ENCODE results near the gene SFPQ. TPM values are rescaled to one million over a fixed set of nuclear protein-coding genes. Genes with fewer than 3 reads are reported as not detected.

SFPQ gene
- total RNA-seq, 1 donor from 2014 or later = 81.0 TPM

DNA sequence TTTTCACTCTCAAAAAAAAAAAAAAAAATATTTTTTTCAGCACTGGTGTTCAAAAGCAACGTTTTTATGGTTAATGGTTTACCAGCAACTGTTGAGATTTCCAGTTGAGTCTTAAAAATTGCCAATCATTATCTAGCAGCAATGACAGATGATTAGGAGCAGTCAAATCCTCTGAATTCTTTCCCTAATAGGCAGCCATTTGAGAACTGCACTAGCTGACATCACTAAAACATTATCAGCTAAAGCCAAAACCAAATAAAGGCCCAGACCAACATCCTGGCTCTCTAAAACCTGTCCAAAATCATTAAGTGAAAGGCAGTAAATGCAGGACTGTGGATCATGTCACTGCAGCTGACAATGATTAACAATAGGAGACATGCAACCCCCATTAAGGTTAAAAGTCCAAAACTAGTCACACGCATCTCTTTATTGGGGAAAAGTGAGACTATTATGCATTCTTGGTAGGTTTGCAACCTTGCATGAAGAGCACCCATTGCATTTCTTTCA lies 14.0 kb downstream of the SFPQ start:
- Histone ChIP-seq H3K9me3 (replicated peaks) (no peaks in the 10 kb centered on the region), H3K27ac (replicated peaks) (no peak overlapping the region), H3K4me3 (no peak overlapping the region), H3K4me1 (peaks cover 59% of the 10 kb centered on the region), H3K27me3 (ENCODE audit: low read depth) (no peaks in the 10 kb centered on the region), H3K36me3 (peaks cover 95% of the 10 kb centered on the region)
- no peak for DNase-seq
- intact Hi-C loops (cut with micrococcal nuclease) = no loop called here
- TF ChIP-seq, protein P1, sequence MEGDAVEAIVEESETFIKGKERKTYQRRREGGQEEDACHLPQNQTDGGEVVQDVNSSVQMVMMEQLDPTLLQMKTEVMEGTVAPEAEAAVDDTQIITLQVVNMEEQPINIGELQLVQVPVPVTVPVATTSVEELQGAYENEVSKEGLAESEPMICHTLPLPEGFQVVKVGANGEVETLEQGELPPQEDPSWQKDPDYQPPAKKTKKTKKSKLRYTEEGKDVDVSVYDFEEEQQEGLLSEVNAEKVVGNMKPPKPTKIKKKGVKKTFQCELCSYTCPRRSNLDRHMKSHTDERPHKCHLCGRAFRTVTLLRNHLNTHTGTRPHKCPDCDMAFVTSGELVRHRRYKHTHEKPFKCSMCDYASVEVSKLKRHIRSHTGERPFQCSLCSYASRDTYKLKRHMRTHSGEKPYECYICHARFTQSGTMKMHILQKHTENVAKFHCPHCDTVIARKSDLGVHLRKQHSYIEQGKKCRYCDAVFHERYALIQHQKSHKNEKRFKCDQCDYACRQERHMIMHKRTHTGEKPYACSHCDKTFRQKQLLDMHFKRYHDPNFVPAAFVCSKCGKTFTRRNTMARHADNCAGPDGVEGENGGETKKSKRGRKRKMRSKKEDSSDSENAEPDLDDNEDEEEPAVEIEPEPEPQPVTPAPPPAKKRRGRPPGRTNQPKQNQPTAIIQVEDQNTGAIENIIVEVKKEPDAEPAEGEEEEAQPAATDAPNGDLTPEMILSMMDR (IDR thresholded peaks at IDR 0.05; ENCODE audit: borderline replicate concordance) = no peak

DNA sequence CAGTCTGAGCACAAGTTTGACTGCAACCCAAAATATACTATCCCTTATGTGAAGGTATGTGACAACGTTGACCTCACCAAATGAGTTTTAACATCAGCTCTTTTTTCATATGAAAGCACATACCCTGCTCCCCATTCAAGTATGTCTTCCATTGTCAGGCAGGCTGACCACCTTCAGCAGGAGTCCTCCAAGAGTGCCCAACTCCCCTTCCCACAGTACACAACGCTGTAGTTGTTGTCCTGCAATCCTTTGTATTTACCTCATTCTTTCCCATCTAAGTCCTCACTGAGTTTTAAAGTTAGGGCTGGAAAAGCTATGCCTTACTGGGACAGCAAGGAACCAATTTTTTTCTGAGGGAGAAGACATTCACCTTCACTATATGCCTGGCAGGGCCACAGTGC lies 14.7 kb downstream of the SFPQ start:
- Histone ChIP-seq H3K4me3 (no peak overlapping the region), H3K27ac (replicated peaks) (no peak overlapping the region), H3K27me3 (ENCODE audit: low read depth) (no peaks in the 10 kb centered on the region), H3K4me1 (peaks cover 53% of the 10 kb centered on the region), H3K9me3 (replicated peaks) (no peaks in the 10 kb centered on the region), H3K36me3 (peaks cover 89% of the 10 kb centered on the region)
- TF ChIP-seq, protein P1 (IDR thresholded peaks at IDR 0.05; ENCODE audit: borderline replicate concordance) = no peak
- DNase-seq = no peak
- intact Hi-C loops (cut with micrococcal nuclease) = no loop called here

DNA sequence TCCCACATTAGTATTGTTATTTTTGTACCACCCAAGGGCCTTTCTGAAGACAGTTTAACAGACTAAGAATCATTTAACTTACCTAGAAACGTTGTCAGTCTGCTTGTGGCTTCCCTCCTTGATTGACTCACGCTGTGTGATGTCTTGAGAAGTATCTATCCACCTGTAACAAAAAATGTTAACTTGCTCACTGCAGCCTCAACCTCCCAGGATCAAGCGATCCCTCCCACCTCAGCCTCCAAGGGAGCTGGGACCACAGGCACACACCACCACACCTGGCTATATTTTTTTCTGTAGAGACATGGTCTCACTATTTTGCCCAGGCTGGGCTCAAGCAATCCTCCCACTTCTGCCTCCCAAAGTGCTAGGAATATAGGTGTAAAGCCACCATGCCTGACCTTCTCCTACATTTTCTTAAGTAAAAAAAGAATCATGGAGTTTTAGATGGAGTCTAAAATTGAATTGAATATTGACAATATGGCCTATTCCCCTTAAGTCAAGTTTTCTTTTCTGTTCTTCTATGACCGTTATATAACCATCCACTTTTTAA lies 15.6 kb downstream of the SFPQ start:
- no peaks in the 10 kb centered on the region for H3K27me3 ChIP-seq (ENCODE audit: low read depth)
- no peaks in the 10 kb centered on the region for H3K9me3 ChIP-seq (replicated peaks)
- no peak overlapping the region for H3K27ac ChIP-seq (replicated peaks)
- DNase-seq = no peak
- intact Hi-C loops (cut with micrococcal nuclease) = no loop called here
- peaks cover 79% of the 10 kb centered on the region for H3K36me3 ChIP-seq
- H3K4me1 ChIP-seq = peaks cover 43% of the 10 kb centered on the region
- H3K4me3 ChIP-seq = no peak overlapping the region
- TF ChIP-seq, protein P1 (IDR thresholded peaks at IDR 0.05; ENCODE audit: borderline replicate concordance) = no peak

DNA sequence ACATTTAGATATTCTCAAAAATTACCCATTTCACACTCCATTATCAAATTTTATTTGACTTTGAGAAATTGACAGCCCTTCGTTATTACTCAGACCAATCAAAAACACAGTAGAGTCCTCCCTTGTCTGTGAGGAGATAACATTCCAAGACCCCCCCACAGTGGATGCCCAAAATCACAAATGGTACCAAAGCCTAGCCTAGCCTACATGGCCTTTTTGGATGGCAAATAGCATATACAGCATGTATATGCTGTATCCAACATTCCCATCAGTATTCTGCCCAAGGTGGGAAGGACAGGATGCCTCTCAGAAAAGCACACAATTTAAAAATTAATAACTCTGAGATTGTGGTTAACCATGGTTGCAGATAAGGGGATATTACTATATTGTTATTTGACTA lies 17.3 kb downstream of the SFPQ start:
- no peak overlapping the region for H3K27ac ChIP-seq (replicated peaks)
- DNase-seq = no peak
- H3K9me3 ChIP-seq (replicated peaks) = no peaks in the 10 kb centered on the region
- peaks cover 62% of the 10 kb centered on the region for H3K36me3 ChIP-seq
- H3K4me1 ChIP-seq = peaks cover 26% of the 10 kb centered on the region
- intact Hi-C loops (cut with micrococcal nuclease) = no loop called here
- TF ChIP-seq, protein P1 (IDR thresholded peaks at IDR 0.05; ENCODE audit: borderline replicate concordance) = no peak
- no peak overlapping the region for H3K4me3 ChIP-seq
- no peaks in the 10 kb centered on the region for H3K27me3 ChIP-seq (ENCODE audit: low read depth)

DNA sequence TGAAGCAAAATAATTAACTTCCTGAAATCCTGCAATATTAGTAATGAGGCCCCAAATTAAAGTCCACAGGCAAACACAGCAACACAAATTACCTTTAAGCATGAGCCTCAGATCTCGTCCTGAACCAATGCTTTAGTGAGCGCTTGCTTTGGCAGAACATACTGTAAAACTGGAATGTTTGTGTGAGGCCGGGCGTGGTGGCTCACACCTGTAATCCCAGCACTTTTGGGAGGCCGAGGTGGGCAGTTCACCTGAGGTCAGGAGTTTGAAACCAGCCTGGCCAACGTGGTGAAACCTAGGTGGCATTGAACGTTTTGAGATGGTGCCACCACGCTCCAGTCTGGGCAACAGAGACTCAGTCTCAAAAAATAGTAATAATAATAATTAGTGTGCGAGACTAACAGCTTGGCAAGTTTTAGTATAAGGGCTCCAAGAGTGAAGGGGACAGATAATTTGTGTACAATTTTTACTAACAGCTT lies 17.8 kb downstream of the SFPQ start:
- H3K36me3 ChIP-seq = peaks cover 57% of the 10 kb centered on the region
- no peak overlapping the region for H3K4me3 ChIP-seq
- H3K9me3 ChIP-seq (replicated peaks) = no peaks in the 10 kb centered on the region
- TF ChIP-seq, protein P1 (IDR thresholded peaks at IDR 0.05; ENCODE audit: borderline replicate concordance) = no peak
- no peaks in the 10 kb centered on the region for H3K27me3 ChIP-seq (ENCODE audit: low read depth)
- intact Hi-C loops (cut with micrococcal nuclease) = no loop called here
- H3K27ac ChIP-seq (replicated peaks) = no peak overlapping the region
- H3K4me1 ChIP-seq = peaks cover 21% of the 10 kb centered on the region
- no peak for DNase-seq
